GM15510 (cell line): Measurements from ENCODE around the gene TRNAU1AP.

ENCODE experiments used
- POLR2A ChIP-seq: IDR thresholded peaks from 3 replicates; pipeline ENCODE4 v1.6.1; 2011; ENCODE audit warnings: borderline replicate concordance; ENCODE audit not compliant: insufficient read length; ENCODE audit errors: extremely low read depth

The TRNAU1AP gene

GRCh38 chr1:28552758-28553663, at the start of gene TRNAU1AP:
TRNAU1AP (plus strand) TSS chr1:28553085; CDS start chr1:28553111, 26 bp downstream.
- peak; percentile 85 for TF ChIP-seq POLR2A

GRCh38 chr1:28503117-28503516, 49.8 kb upstream of the TRNAU1AP start:
- no peak for TF ChIP-seq POLR2A

- peak; percentile 99 for TF ChIP-seq POLR2A
Measured at GRCh38 chr1:28505406-28506187, 47.3 kb upstream of the TRNAU1AP start, which contains the start of gene RCC1. RCC1 (plus strand) TSS chr1:28506043; CDS start chr1:28529867, 23,824 bp downstream.

DNA sequence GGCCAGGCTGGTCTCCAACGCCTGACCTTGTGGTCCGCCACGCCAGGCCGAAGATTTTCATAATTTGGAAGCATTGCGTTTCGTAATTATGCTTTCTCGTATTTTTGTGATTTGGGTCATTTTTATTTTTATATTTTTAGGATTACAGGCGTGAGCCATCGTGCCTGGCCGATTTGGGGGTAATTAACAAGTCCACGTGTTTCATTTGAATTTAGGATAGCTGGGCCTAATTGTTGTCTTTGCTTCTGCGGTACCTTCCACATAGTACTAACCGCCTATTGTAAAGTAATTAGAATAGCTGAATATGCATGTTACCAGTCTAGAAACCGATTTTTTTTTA, 46.0 kb upstream of the TRNAU1AP start:
- no peak for TF ChIP-seq POLR2A

GRCh38 chr1:28507247-28507645, 45.6 kb upstream of the TRNAU1AP start:
- TF ChIP-seq POLR2A: no peak

DNA sequence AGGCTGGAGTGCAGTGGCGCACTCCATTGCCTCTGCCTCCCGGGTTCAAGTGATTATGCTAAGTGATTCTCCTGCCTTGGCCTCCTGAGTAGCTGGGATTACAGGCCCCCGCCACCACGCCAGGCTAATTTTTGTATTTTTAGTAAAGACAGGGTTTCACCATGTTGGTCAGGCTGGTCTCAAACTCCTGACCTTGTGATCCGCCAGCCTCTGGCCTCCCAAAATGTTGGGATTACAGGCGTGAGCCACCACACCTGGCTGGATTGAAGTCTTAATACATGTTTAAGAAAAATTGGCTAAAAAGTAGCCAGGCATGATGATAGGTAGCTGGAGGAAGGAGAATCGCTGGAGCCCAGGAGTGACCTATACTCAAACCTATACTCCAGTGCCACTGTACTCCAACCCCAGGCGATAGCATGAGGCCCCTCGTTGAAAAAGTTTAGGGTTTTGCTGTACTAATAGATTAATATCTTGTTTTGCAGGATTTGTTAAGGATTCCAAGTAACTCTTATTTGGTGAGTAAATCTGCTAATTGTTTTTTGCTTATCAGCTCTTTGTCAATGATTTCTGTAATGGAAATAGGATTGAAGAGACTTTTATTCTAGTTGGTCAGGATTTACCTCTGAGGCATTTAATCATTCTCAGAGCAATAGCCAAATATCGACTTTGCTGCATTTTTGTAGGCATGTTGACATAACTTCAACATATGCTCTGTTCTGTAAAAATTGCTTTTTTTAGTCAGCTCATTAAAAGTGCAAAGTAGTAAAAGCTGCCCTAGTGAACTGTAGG, 45.0 kb upstream of the TRNAU1AP start:
- TF ChIP-seq POLR2A: peak; percentile 32

- peak; percentile 45 for TF ChIP-seq POLR2A
Measured at GRCh38 chr1:28508435-28508754, 44.5 kb upstream of the TRNAU1AP start.

DNA sequence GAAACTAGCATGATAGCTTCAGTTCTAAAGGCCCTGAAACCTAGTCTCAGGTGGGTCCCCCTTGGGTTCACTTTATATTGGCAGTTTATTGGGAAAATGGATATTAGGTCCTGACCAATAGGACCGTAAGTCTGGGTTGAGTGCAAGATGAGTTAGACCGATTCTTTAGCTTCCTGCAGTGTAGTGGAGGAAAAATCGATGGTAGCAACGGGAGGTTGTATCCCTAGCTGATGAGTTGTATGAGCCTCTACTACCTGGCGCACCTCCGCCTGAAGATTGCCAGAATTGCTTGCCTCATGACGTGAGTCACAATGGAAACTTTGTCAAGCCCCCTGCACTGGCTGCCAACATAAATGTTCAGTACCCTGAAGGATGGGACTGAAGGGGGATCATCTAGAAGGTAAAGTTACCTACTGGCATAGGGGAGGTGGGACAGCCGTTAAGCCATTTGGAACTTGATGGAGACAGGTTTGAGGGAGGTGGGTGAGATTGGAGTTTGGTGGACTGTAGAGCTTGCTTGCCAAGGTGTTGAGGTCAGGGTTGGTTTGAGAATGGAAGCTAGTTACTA, 43.1 kb upstream of the TRNAU1AP start:
- no peak for TF ChIP-seq POLR2A

DNA sequence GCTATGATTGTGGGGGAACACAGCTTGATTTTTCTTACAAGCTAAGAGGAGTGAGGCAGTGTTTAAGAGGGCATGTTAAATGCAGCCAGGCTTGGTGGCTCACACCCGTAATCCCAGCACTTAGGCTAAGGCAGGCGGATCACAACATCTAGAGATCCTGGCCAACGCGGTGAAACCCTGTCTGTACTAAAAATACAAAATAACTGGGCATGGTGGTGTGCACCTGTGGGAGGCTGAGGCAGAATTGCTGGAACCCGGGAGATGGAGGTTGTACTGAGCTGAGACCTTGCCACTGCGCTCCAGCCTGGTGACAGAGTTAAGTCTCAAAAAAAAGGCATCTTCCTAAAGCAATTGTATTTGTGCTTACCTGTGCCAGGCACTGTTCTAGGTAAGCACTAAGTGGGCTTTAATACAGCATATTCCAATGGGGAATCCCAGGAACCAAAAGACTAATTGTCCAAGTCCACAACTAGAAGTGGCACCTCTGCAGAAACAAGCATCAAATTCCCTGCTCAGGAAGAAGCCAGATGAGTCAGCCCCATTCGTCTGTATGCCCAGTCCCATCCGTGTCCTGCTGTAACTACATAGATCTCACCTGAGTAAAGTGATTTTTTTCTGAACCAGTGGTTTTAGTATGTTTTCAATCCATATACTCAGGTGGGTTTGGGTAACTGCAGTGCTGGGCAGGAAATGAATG, 42.5 kb upstream of the TRNAU1AP start:
- TF ChIP-seq POLR2A: peak; percentile 74

GRCh38 chr1:28510970-28511440, 41.9 kb upstream of the TRNAU1AP start:
- TF ChIP-seq POLR2A: peak; percentile 41

GRCh38 chr1:28512058-28512611, 40.8 kb upstream of the TRNAU1AP start:
- TF ChIP-seq POLR2A: peak; percentile 29

- TF ChIP-seq POLR2A: peak; percentile 18
Measured at GRCh38 chr1:28514445-28514933, 38.4 kb upstream of the TRNAU1AP start.

GRCh38 chr1:28516518-28516956, 36.3 kb upstream of the TRNAU1AP start:
- no peak for TF ChIP-seq POLR2A
